Measurements from ENCODE around the gene NCAM2. TPM values are rescaled to one million over a fixed set of nuclear protein-coding genes. Genes with fewer than 3 reads are reported as not detected.

Gene NCAM2
- total and polyA plus RNA-seq, 2 donors = 0.34 to 0.52 TPM

DNA sequence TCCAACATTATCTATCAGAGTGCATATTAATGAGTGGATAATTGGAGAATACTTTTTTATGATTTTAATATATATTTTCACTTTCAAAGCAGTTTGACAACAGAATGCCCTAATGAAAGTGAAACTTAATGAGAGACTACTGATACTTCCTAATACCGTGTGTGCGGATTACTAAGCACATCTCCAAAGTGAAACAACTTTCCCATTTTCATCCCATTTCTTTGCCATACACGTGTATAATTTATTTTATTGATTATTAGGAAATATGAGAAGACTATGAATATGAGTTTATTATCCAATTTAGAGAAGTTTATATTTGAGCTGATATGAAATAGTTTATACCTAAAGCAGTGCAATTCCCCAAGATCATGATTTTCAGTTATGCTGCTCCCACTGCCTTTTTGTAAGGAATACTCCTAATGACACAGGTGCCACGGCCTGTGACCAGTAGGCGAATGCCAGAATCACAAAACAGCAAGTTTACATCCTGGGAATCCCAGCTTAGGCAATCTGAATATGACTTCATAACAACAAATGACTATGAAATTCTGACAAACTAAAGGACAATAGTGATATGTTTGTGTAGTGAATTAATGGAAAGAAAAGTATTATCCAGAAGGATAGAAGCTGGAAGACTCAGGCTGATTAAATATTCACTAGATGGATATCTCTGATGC is 202.9 kb downstream of the NCAM2 start:
- Histone ChIP-seq H3K27me3 (ENCODE audit: control insufficient read depth in 2 of 2, insufficient read depth in 1 of 2, low read length in 1 of 2) (no peaks in the 10 kb centered on the region), H3K36me3 (ENCODE audit: control insufficient read depth in 2 of 2, insufficient read depth in 2 of 2, low read length in 1 of 2) (no peaks in the 10 kb centered on the region), H3K4me1 (ENCODE audit: control insufficient read depth in 2 of 2, insufficient read depth in 2 of 2, low read length in 2 of 2) (no peaks in the 10 kb centered on the region), H3K27ac (ENCODE audit: low read depth in 1 of 2, low read length in 1 of 2) (no peak overlapping the region), H3K9me3 (ENCODE audit: control insufficient read depth in 2 of 2, insufficient read depth in 1 of 2, low read length in 1 of 2) (no peaks in the 10 kb centered on the region), H3K4me3 (ENCODE audit: low read length in 2 of 2) (no peak overlapping the region)
- DNase-seq (ENCODE audit: low read depth in 6 of 9, low spot score in 9 of 9) = no peak
- 34% methylated on average over 5 of the region's 5 CpGs for whole genome bisulfite sequencing

DNA sequence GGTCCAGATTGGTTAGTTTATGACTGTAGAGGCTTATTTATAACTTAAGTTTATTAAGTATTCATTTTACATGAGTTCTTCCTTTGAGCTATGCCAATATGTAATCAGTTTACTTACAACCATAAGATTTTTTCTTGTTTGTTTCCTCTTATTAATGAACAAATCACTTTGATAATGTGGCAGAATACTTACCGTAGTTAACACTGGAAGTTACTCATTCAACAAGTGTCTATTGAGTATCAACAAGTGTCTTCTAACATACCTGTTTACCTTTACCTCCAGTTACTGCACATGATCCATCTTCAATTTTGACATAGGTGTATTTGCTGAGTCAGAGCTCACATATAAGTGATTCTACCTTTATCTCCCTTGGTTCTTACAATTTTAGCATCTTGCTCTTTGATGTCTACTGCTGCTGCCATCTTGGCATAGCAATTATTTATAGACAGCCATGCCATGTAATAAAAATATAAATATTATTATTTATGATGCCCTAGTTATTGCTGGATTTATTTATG is 205.7 kb downstream of the NCAM2 start:
- WGBS = 95% methylated on average over 1 of the region's 1 CpG

DNA sequence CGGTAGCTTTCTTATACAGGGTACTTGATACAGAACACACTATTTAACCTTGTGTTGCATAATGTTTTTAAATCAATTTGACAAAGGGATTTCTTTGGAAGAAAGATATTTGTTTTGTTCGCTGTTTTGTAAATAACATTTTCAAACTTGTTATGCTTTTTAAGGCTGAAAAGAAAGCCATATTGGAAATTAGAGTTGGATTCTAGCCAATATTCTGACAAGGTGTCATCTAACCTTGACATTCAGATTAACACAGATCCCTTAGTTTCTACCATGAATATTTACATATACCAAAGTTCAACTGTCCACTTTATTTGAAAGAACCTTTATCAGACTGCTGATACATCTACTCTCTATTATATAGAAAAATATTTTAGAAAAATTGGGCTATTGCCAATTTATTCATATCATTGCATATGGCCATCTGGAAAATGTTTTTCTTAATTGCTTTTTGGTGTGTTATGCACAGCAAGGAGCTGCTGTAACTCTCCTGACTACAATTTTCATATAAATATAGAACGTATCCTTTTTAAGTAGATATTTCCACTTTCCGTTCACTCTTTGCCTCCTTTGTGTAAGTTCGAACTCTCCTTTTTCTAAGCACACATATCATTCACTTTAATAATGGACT is 206.3 kb downstream of the NCAM2 start:
- no peaks in the 10 kb centered on the region for H3K36me3 ChIP-seq (ENCODE audit: control insufficient read depth in 2 of 2, insufficient read depth in 2 of 2, low read length in 1 of 2)
- no peak overlapping the region for H3K27ac ChIP-seq (ENCODE audit: low read depth in 1 of 2, low read length in 1 of 2)
- 96% methylated on average over 5 of the region's 5 CpGs for WGBS
- DNase-seq (ENCODE audit: low read depth in 6 of 9, low spot score in 9 of 9) = no peak
- no peaks in the 10 kb centered on the region for H3K4me1 ChIP-seq (ENCODE audit: control insufficient read depth in 2 of 2, insufficient read depth in 2 of 2, low read length in 2 of 2)
- H3K9me3 ChIP-seq (ENCODE audit: control insufficient read depth in 2 of 2, insufficient read depth in 1 of 2, low read length in 1 of 2) = no peaks in the 10 kb centered on the region
- no peaks in the 10 kb centered on the region for H3K27me3 ChIP-seq (ENCODE audit: control insufficient read depth in 2 of 2, insufficient read depth in 1 of 2, low read length in 1 of 2)
- H3K4me3 ChIP-seq (ENCODE audit: low read length in 2 of 2) = no peak overlapping the region

More for the DNA sequence above, 205.7 kb downstream of the NCAM2 start:
- Histone ChIP-seq H3K4me1 (ENCODE audit: control insufficient read depth in 2 of 2, insufficient read depth in 2 of 2, low read length in 2 of 2) (no peaks in the 10 kb centered on the region), H3K27ac (ENCODE audit: low read depth in 1 of 2, low read length in 1 of 2) (no peak overlapping the region), H3K9me3 (ENCODE audit: control insufficient read depth in 2 of 2, insufficient read depth in 1 of 2, low read length in 1 of 2) (no peaks in the 10 kb centered on the region), H3K4me3 (ENCODE audit: low read length in 2 of 2) (no peak overlapping the region), H3K27me3 (ENCODE audit: control insufficient read depth in 2 of 2, insufficient read depth in 1 of 2, low read length in 1 of 2) (no peaks in the 10 kb centered on the region), H3K36me3 (ENCODE audit: control insufficient read depth in 2 of 2, insufficient read depth in 2 of 2, low read length in 1 of 2) (no peaks in the 10 kb centered on the region)
- no peak for DNase-seq (ENCODE audit: low read depth in 6 of 9, low spot score in 9 of 9)

DNA sequence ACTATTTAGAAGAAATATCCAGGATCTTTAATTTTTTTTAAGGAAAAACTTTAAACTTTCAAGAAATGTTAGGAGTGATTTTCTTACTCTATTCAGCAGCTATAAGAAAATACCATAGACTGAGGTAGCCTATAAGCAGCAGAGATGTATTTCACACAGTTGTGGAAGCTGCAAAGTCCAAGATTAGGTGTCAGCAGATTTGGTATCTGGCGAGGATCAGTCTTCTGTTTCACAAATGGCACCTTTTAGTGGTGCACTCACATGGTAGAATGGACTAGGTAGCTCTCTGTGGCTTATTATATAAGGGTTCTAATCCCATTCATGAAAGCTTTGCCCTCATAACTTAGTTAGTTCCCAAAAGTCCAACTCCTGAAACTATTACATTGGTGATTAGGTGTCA is 207.4 kb downstream of the NCAM2 start:
- H3K27me3 ChIP-seq (ENCODE audit: control insufficient read depth in 2 of 2, insufficient read depth in 1 of 2, low read length in 1 of 2) = no peaks in the 10 kb centered on the region
- no peaks in the 10 kb centered on the region for H3K9me3 ChIP-seq (ENCODE audit: control insufficient read depth in 2 of 2, insufficient read depth in 1 of 2, low read length in 1 of 2)
- no peak overlapping the region for H3K27ac ChIP-seq (ENCODE audit: low read depth in 1 of 2, low read length in 1 of 2)
- H3K4me3 ChIP-seq (ENCODE audit: low read length in 2 of 2) = no peak overlapping the region
- H3K36me3 ChIP-seq (ENCODE audit: control insufficient read depth in 2 of 2, insufficient read depth in 2 of 2, low read length in 1 of 2) = no peaks in the 10 kb centered on the region
- no peak for DNase-seq (ENCODE audit: low read depth in 6 of 9, low spot score in 9 of 9)
- 92% methylated on average over 1 of the region's 1 CpG for WGBS
- no peaks in the 10 kb centered on the region for H3K4me1 ChIP-seq (ENCODE audit: control insufficient read depth in 2 of 2, insufficient read depth in 2 of 2, low read length in 2 of 2)

DNA sequence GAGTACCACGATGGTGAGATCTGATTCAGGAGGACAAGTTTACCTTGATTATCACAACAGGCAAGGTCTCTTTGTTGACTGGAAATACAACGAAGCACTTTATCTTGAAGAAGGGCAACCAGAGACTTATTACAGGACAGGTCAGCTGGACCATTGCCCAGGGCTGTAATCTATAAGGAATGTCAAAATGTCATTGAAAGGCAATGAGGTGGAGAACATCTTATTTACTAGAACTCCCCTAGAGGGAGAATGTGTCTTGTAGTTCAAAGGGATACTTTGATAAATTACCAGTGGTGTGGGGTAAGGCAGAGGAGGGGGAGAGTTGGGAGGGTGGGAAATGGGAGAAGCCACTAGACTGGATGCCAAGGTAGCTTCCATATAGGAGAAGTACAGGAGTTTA is 212.3 kb downstream of the NCAM2 start:
- WGBS = 94% methylated on average over 2 of the region's 2 CpGs
- Histone ChIP-seq H3K36me3 (ENCODE audit: control insufficient read depth in 2 of 2, insufficient read depth in 2 of 2, low read length in 1 of 2) (no peaks in the 10 kb centered on the region), H3K27ac (ENCODE audit: low read depth in 1 of 2, low read length in 1 of 2) (no peak overlapping the region), H3K27me3 (ENCODE audit: control insufficient read depth in 2 of 2, insufficient read depth in 1 of 2, low read length in 1 of 2) (no peaks in the 10 kb centered on the region), H3K9me3 (ENCODE audit: control insufficient read depth in 2 of 2, insufficient read depth in 1 of 2, low read length in 1 of 2) (no peaks in the 10 kb centered on the region), H3K4me1 (ENCODE audit: control insufficient read depth in 2 of 2, insufficient read depth in 2 of 2, low read length in 2 of 2) (no peaks in the 10 kb centered on the region), H3K4me3 (ENCODE audit: low read length in 2 of 2) (no peak overlapping the region)
- DNase-seq (ENCODE audit: low read depth in 6 of 9, low spot score in 9 of 9) = no peak

DNA sequence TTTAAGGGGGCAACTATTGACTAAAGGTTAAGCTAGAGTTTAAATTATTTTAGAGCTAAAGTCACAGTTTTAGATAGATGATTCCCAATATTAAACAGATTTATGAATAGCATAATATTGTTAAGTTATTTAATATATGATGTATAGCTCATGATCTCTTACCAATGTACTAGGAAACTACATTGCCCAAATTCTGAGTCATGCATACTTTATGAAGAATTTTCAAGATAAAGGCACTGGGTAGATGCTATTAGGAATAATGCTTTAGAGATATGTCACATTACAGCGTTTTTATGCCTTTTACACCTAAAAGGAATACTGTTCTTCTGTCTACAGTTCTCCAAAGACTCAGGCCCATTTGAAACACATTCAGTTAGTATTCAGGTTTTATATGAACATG is 215.1 kb downstream of the NCAM2 start:
- Histone ChIP-seq H3K4me1 (ENCODE audit: control insufficient read depth in 2 of 2, insufficient read depth in 2 of 2, low read length in 2 of 2) (no peaks in the 10 kb centered on the region), H3K27ac (ENCODE audit: low read depth in 1 of 2, low read length in 1 of 2) (no peak overlapping the region), H3K36me3 (ENCODE audit: control insufficient read depth in 2 of 2, insufficient read depth in 2 of 2, low read length in 1 of 2) (no peaks in the 10 kb centered on the region), H3K4me3 (ENCODE audit: low read length in 2 of 2) (no peak overlapping the region), H3K27me3 (ENCODE audit: control insufficient read depth in 2 of 2, insufficient read depth in 1 of 2, low read length in 1 of 2) (no peaks in the 10 kb centered on the region), H3K9me3 (ENCODE audit: control insufficient read depth in 2 of 2, insufficient read depth in 1 of 2, low read length in 1 of 2) (no peaks in the 10 kb centered on the region)
- no peak for DNase-seq (ENCODE audit: low read depth in 6 of 9, low spot score in 9 of 9)
- 76% methylated on average over 1 of the region's 1 CpG for WGBS

DNA sequence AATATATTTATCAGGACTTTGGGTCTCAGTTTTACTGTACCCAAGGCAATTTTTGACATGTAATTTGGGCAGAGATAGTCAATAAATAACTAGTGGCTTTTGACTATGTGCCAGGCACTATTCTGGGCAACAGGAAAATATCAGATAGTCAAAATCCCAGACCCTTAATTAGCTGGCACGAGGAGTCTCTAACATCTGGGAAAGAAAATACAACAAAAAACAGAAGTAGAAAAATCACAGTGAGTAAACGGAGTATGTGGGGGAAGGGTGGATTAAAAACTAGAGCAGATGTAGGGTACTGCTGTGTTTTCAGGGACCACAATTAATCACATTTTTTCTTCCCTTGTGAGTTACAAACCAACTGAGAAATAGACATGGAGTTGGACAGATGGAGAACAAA is 217.8 kb downstream of the NCAM2 start:
- Histone ChIP-seq H3K4me3 (ENCODE audit: low read length in 2 of 2) (no peak overlapping the region), H3K36me3 (ENCODE audit: control insufficient read depth in 2 of 2, insufficient read depth in 2 of 2, low read length in 1 of 2) (no peaks in the 10 kb centered on the region), H3K4me1 (ENCODE audit: control insufficient read depth in 2 of 2, insufficient read depth in 2 of 2, low read length in 2 of 2) (no peaks in the 10 kb centered on the region), H3K9me3 (ENCODE audit: control insufficient read depth in 2 of 2, insufficient read depth in 1 of 2, low read length in 1 of 2) (no peaks in the 10 kb centered on the region), H3K27me3 (ENCODE audit: control insufficient read depth in 2 of 2, insufficient read depth in 1 of 2, low read length in 1 of 2) (no peaks in the 10 kb centered on the region), H3K27ac (ENCODE audit: low read depth in 1 of 2, low read length in 1 of 2) (no peak overlapping the region)
- WGBS = 78% methylated on average over 2 of the region's 2 CpGs
- no peak for DNase-seq (ENCODE audit: low read depth in 6 of 9, low spot score in 9 of 9)

DNA sequence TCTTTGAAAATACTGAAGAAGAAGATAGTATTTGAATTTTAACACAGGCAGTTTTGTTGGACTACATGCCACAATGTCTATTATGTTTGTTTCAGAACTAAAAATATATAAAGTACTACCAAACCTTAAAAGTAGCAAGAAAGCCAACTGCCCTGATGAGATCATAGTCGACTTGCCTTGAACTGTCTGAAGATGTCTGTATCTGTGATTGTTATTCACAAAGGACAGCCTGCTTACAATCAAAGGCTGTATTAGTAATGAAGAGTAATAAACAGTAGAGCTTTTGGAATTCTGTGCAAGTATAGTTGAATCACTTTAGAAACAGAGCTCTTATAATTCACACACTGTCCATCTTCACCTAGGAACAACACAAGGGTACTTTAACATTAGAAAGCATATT is 228.3 kb downstream of the NCAM2 start:
- DNase-seq (ENCODE audit: low read depth in 6 of 9, low spot score in 9 of 9) = no peak
- 87% methylated on average over 1 of the region's 1 CpG for WGBS
- Histone ChIP-seq H3K27me3 (ENCODE audit: control insufficient read depth in 2 of 2, insufficient read depth in 1 of 2, low read length in 1 of 2) (no peaks in the 10 kb centered on the region), H3K36me3 (ENCODE audit: control insufficient read depth in 2 of 2, insufficient read depth in 2 of 2, low read length in 1 of 2) (no peaks in the 10 kb centered on the region), H3K4me1 (ENCODE audit: control insufficient read depth in 2 of 2, insufficient read depth in 2 of 2, low read length in 2 of 2) (no peaks in the 10 kb centered on the region), H3K27ac (ENCODE audit: low read depth in 1 of 2, low read length in 1 of 2) (no peak overlapping the region), H3K9me3 (ENCODE audit: control insufficient read depth in 2 of 2, insufficient read depth in 1 of 2, low read length in 1 of 2) (no peaks in the 10 kb centered on the region), H3K4me3 (ENCODE audit: low read length in 2 of 2) (no peak overlapping the region)

DNA sequence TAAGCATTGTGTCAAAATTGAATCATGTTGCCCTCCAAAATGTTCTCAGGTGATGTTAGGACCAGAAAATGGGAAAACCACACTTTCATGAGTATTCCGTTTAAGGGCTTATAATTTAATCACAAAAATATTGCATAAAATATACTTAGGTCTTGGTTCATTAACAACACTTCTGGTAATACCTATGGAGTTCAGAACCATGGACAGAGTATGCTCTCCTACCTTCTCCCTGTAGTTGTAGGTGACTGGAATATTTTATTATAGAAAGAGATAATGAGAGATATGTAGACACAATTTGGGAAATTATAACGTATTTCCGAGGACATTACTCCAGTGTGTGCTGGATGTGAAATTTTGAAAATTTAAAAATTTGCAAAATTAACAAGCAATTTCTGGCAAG is 232.5 kb downstream of the NCAM2 start:
- WGBS = 71% methylated on average over 3 of the region's 3 CpGs
- Histone ChIP-seq H3K9me3 (ENCODE audit: control insufficient read depth in 2 of 2, insufficient read depth in 1 of 2, low read length in 1 of 2) (no peaks in the 10 kb centered on the region), H3K4me3 (ENCODE audit: low read length in 2 of 2) (no peak overlapping the region), H3K4me1 (ENCODE audit: control insufficient read depth in 2 of 2, insufficient read depth in 2 of 2, low read length in 2 of 2) (no peaks in the 10 kb centered on the region), H3K27ac (ENCODE audit: low read depth in 1 of 2, low read length in 1 of 2) (no peak overlapping the region), H3K36me3 (ENCODE audit: control insufficient read depth in 2 of 2, insufficient read depth in 2 of 2, low read length in 1 of 2) (no peaks in the 10 kb centered on the region), H3K27me3 (ENCODE audit: control insufficient read depth in 2 of 2, insufficient read depth in 1 of 2, low read length in 1 of 2) (no peaks in the 10 kb centered on the region)
- no peak for DNase-seq (ENCODE audit: low read depth in 6 of 9, low spot score in 9 of 9)

Data from thymus (tissue), 11 donors.